MCF 10A (cell line): Measurements from ENCODE around the gene ULBP2. TPM values are rescaled to one million over a fixed set of nuclear protein-coding genes. Genes with fewer than 3 reads are reported as not detected.

Experiments used
- BruUV-seq: library from RNA; stranded (reverse); fragments of 400-500 nt; replicated peaks from 2 replicates; lab custom pipeline; 2021; lab: Mats Ljungman, UMichigan
- CTCF ChIA-PET: fragments of 300-600 bp; sonication (Branson Sonifier 250); formaldehyde crosslinking; extraction: SDS; loops from one replicate; lab custom pipeline; 2021; ENCODE audit warnings: antibody characterized with exemption, inconsistent platforms; lab: Yijun Ruan, JAX
- POLR2A ChIA-PET: fragments of 300-600, 350-650 bp; sonication (Branson Sonifier 250); formaldehyde crosslinking; extraction: SDS; loops from one replicate; lab custom pipeline; 2020; ENCODE audit warnings: antibody characterized with exemption, inconsistent platforms; lab: Yijun Ruan, JAX
- DNase-seq: peaks from one replicate; pipeline ENCODE4 v3.0.0-alpha.2; 2018; ENCODE audit not compliant: unreplicated experiment
- H3K27ac Mint-ChIP-seq: one replicate; pipeline ENCODE4 v1.8.0; 2022; ENCODE audit warnings: mild to moderate bottlenecking, low read depth, mixed read lengths; ENCODE audit not compliant: unreplicated experiment
- H3K27me3 Mint-ChIP-seq: one replicate; pipeline ENCODE4 v1.8.0; 2022; ENCODE audit warnings: mixed read lengths; ENCODE audit not compliant: insufficient read depth, unreplicated experiment
- H3K36me3 Mint-ChIP-seq: one replicate; pipeline ENCODE4 v1.8.0; 2022; ENCODE audit warnings: mild to moderate bottlenecking, moderate library complexity, mixed read lengths; ENCODE audit not compliant: insufficient read depth, unreplicated experiment
- H3K4me1 Mint-ChIP-seq: one replicate; pipeline ENCODE4 v1.8.0; 2022; ENCODE audit warnings: mixed read lengths; ENCODE audit not compliant: insufficient read depth, unreplicated experiment
- H3K4me3 Mint-ChIP-seq: one replicate; pipeline ENCODE4 v1.8.0; 2022; ENCODE audit warnings: mild to moderate bottlenecking, moderate library complexity, mixed read lengths; ENCODE audit not compliant: unreplicated experiment
- H3K9me3 Mint-ChIP-seq: one replicate; pipeline ENCODE4 v1.8.0; 2022; ENCODE audit warnings: mixed read lengths; ENCODE audit not compliant: unreplicated experiment
- intact Hi-C: fragments of 100-400 bp; cut with micrococcal nuclease; formaldehyde crosslinking; loops from 2 replicates; pipeline ENCODE4 v1.14.1; 2022
- total RNA-seq: library from RNA; stranded (reverse); gene quantifications from 2 replicates; pipeline ENCODE4 v1.2.3, GENCODE V29; 2022
- TF ChIP-seq, protein P1 (sequence below): fragments of 200-600 bp; IDR thresholded peaks from one replicate; pipeline ENCODE4 v1.8.0; 2022; ENCODE audit warnings: antibody characterized with exemption, mild to moderate bottlenecking; ENCODE audit not compliant: unreplicated experiment

The ULBP2 gene
- total RNA-seq, 1 experiment from 2014 or later, result 3.1 TPM

DNA sequence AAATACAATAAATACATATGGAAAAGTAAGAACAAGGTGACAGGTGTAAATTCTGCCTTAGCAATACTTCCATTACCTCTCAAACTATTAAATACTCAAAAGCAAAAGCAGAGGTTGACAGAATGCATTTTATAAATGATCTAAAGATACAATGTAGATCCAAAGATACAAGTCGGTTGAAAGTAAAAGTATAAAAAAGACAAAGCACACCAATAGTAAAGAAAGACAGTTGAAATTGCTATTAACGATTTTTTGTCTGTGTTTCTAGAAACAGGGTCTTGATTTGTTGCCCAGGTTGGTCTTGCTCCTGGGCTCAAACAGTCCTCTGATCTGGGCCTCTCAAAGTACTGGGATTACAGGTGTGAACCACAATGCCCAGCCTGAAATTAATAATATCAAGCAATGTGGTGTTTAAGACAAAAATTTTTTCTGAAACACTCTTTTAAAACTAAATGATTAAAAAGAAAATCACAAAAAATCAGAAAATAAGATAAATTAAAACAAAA lies 45.8 kb downstream of the ULBP2 start:
- Mint-ChIP-seq H3K4me1 (no peaks in the 10 kb centered on the region), H3K4me3 (no peak overlapping the region), H3K9me3 (peaks cover 10% of the 10 kb centered on the region), H3K27me3 (peaks cover 100% of the 10 kb centered on the region), H3K27ac (no peak overlapping the region), H3K36me3 (no peaks in the 10 kb centered on the region)
- ChIA-PET CTCF (interaction anchor here (0.6 kb wide), 1 partner anchor 105 kb away, joined by 3 read pairs; no protein-coding TSS in a partner anchor), POLR2A (no interaction called here)
- no peak for DNase-seq
- no TSS peak for BruUV-seq
- intact Hi-C loops, result no loop called here
- TF ChIP-seq, protein P1, sequence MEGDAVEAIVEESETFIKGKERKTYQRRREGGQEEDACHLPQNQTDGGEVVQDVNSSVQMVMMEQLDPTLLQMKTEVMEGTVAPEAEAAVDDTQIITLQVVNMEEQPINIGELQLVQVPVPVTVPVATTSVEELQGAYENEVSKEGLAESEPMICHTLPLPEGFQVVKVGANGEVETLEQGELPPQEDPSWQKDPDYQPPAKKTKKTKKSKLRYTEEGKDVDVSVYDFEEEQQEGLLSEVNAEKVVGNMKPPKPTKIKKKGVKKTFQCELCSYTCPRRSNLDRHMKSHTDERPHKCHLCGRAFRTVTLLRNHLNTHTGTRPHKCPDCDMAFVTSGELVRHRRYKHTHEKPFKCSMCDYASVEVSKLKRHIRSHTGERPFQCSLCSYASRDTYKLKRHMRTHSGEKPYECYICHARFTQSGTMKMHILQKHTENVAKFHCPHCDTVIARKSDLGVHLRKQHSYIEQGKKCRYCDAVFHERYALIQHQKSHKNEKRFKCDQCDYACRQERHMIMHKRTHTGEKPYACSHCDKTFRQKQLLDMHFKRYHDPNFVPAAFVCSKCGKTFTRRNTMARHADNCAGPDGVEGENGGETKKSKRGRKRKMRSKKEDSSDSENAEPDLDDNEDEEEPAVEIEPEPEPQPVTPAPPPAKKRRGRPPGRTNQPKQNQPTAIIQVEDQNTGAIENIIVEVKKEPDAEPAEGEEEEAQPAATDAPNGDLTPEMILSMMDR, result no peak

DNA sequence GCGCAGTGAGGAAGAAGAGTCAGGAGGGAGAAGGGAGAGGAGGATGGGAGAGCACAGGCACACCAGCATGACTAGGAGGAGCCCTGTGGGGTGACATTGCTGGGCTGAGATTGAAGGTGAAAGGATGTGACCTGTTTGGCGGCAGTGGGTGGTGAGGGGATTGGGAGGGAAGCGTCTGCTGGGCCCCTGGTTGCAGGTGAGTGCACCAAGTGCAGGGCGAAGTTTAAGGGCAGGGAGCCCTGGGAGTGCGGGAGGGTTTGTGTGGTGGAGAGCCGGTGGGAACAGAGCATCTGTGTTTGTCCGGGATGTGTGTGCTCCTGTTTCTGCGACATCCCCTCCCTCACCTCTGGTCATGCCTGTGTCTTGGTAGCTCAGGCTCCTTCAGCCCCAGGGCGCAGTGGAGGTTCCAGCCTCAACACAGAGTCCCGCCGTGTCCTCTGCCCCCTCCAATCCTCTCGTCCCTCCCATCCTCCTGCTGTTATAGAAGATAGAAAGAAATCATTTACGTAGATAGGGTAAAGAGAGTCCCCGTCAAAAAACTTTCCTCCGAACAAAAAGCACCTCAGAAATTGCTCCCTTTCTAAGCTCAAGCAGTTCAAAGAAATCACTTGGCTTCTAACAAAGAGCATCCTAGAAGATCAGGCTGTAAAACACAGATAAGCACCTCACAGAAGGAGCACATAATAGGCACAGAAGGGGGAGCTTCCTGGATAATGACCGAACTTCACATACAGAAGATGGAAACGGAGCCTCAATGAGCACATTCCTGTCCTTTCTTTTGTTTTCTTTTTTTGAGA lies 46.9 kb downstream of the ULBP2 start:
- Mint-ChIP-seq H3K4me1 (no peaks in the 10 kb centered on the region), H3K36me3 (no peaks in the 10 kb centered on the region), H3K4me3 (no peak overlapping the region), H3K27ac (no peak overlapping the region), H3K9me3 (peaks cover 10% of the 10 kb centered on the region), H3K27me3 (peaks cover 100% of the 10 kb centered on the region)
- ChIA-PET CTCF (interaction anchor here (0.6 kb wide), 1 partner anchor 66 kb away, joined by 3 read pairs; no protein-coding TSS in a partner anchor), POLR2A (no interaction called here)
- BruUV-seq, result no TSS peak
- DNase-seq, result no peak
- intact Hi-C loops, result no loop called here
- TF ChIP-seq, protein P1, result no peak

GRCh38 chr6:149990212-149990660 lies 48.4 kb downstream of the ULBP2 start:
- peaks cover 10% of the 10 kb centered on the region for H3K9me3 Mint-ChIP-seq

More at GRCh38 chr6:149990212-149990660, 48.4 kb downstream of the ULBP2 start:
- intact Hi-C loops, result no loop called here
- ChIA-PET CTCF (no interaction called here), POLR2A (no interaction called here)
- TF ChIP-seq, protein P1, result no peak
- H3K4me3 Mint-ChIP-seq, result no peak overlapping the region
- H3K4me1 Mint-ChIP-seq, result no peaks in the 10 kb centered on the region
- no peaks in the 10 kb centered on the region for H3K36me3 Mint-ChIP-seq
- no peak overlapping the region for H3K27ac Mint-ChIP-seq
- DNase-seq, result no peak
- peaks cover 93% of the 10 kb centered on the region for H3K27me3 Mint-ChIP-seq
- BruUV-seq, result no TSS peak
